GM19239 (cell line): ENCODE data around the gene APOBR.
"Not testable (repeated sequence)": the region's sequence is repeated elsewhere in the genome, so short reads cannot be mapped to it uniquely, and the experiment has no call there.

Experiments
- DNase-seq: peaks from one replicate; pipeline ENCODE4 v3.0.0; 2011; ENCODE audit warnings: low spot score; ENCODE audit not compliant: insufficient read length
- FAIRE-seq: peaks from 2 replicates; lab custom pipeline; 2011; peaks lifted over from hg19 to GRCh38; lab: Jason Lieb, UNC

APOBR gene

GRCh38 chr16:28524681-28525171 lies 30.3 kb downstream of the APOBR start:
- DNase-seq: no peak
- FAIRE-seq: no peak

- no peak for DNase-seq
- FAIRE-seq: no peak
These were observed 32.0 kb downstream of the APOBR start for GRCh38 chr16:28526201-28527099.

- DNase-seq, FAIRE-seq: not testable (repeated sequence)
These were observed 32.8 kb downstream of the APOBR start for GRCh38 chr16:28527100-28527785.

- no peak for FAIRE-seq
- DNase-seq: no peak
These were observed 33.5 kb downstream of the APOBR start for GRCh38 chr16:28527985-28528384.

- DNase-seq (no peak), FAIRE-seq (no peak)
These were observed 34.0 kb downstream of the APOBR start for GRCh38 chr16:28528463-28528867.

- FAIRE-seq: no peak
These were observed 34.7 kb downstream of the APOBR start for GRCh38 chr16:28529124-28529523.

GRCh38 chr16:28531777-28532744 lies 37.6 kb downstream of the APOBR start:
- DNase-seq (no peak), FAIRE-seq (no peak)

More at GRCh38 chr16:28529124-28529523, 34.7 kb downstream of the APOBR start:
- no peak for DNase-seq

- DNase-seq: no peak
- no peak for FAIRE-seq
These were observed 38.7 kb downstream of the APOBR start for GRCh38 chr16:28532940-28533647.

- FAIRE-seq: no peak
- no peak for DNase-seq
These were observed 40.3 kb downstream of the APOBR start for GRCh38 chr16:28534542-28535373.

- DNase-seq (no peak), FAIRE-seq (no peak)
These were observed 42.6 kb downstream of the APOBR start for GRCh38 chr16:28537076-28537475.

- DNase-seq: no peak
- no peak for FAIRE-seq
These were observed 43.7 kb downstream of the APOBR start for GRCh38 chr16:28537964-28538732.

GRCh38 chr16:28538733-28539596 lies 44.5 kb downstream of the APOBR start, which contains the start of gene NUPR1:
TSS of gene NUPR1 (minus strand) at chr16:28538974. CDS start at chr16:28538907, 67 bp downstream.
- no peak for DNase-seq
- FAIRE-seq: no peak

- DNase-seq (no peak), FAIRE-seq (no peak)
These were observed 45.9 kb downstream of the APOBR start for GRCh38 chr16:28540346-28540745.

GRCh38 chr16:28542646-28543045 lies 48.2 kb downstream of the APOBR start:
- FAIRE-seq: no peak
- DNase-seq: no peak

GRCh38 chr16:28543072-28543471 lies 48.6 kb downstream of the APOBR start:
- FAIRE-seq (no peak), DNase-seq (no peak)

GRCh38 chr16:28544998-28545397 lies 50.6 kb downstream of the APOBR start:
- FAIRE-seq (no peak), DNase-seq (no peak)

- FAIRE-seq, DNase-seq: not testable (repeated sequence)
These were observed 51.5 kb downstream of the APOBR start for GRCh38 chr16:28545964-28546363.
